SK-N-SH treated with all-trans-retinoic acid at 6 μM for 48 hours (cell line): ENCODE data around the gene PRICKLE1.

ENCODE experiments used
- ARNTL ChIP-seq: fragments of 450-650 bp; formaldehyde crosslinking; IDR thresholded peaks from 2 replicates; pipeline ENCODE4 v1.5.0; 2020; ENCODE audit warnings: low read depth, mild to moderate bottlenecking, moderate library complexity, borderline replicate concordance
- CREB5 ChIP-seq: fragments of 250-450 bp; sonication (Bioruptor Pico); IDR thresholded peaks from 2 replicates; pipeline ENCODE4 v1.5.1; 2020; ENCODE audit warnings: low read depth, mild to moderate bottlenecking, moderate library complexity
- CSDC2 ChIP-seq: fragments of 250-450 bp; sonication (Bioruptor Pico); IDR thresholded peaks from 2 replicates; pipeline ENCODE4 v1.5.0; 2020; ENCODE audit warnings: mild to moderate bottlenecking, moderate library complexity
- ESRRG ChIP-seq: fragments of 250-450 bp; sonication (Bioruptor Pico); IDR thresholded peaks from 2 replicates; pipeline ENCODE4 v1.6.1; 2021; ENCODE audit warnings: mild to moderate bottlenecking
- PPARA ChIP-seq: fragments of 250-450 bp; sonication (Bioruptor Pico); IDR thresholded peaks from 2 replicates; pipeline ENCODE4 v1.5.0; 2020; ENCODE audit warnings: mild to moderate bottlenecking, borderline replicate concordance
- RARB ChIP-seq: fragments of 250-450 bp; sonication (Bioruptor Pico); IDR thresholded peaks from 2 replicates; pipeline ENCODE4 v1.8.0; 2021; ENCODE audit warnings: mild to moderate bottlenecking, moderate library complexity
- TOX ChIP-seq: fragments of 250-450 bp; sonication (Bioruptor Pico); IDR thresholded peaks from 2 replicates; pipeline ENCODE4 v1.8.0; 2021; ENCODE audit warnings: mild to moderate bottlenecking, moderate library complexity, borderline replicate concordance
- ZFP3 ChIP-seq: fragments of 250-450 bp; sonication (Bioruptor Pico); IDR thresholded peaks from 2 replicates; pipeline ENCODE4 v1.5.0; 2020; ENCODE audit warnings: mild to moderate bottlenecking, moderate library complexity
- ZFP30 ChIP-seq: fragments of 450-650 bp; formaldehyde crosslinking; IDR thresholded peaks from 2 replicates; pipeline ENCODE4 v1.5.0; 2022; ENCODE audit warnings: mild to moderate bottlenecking, moderate library complexity
- ZNF565 ChIP-seq: fragments of 450-650 bp; formaldehyde crosslinking; conservative IDR thresholded peaks from 2 replicates; pipeline ENCODE4 v1.5.0; 2020; ENCODE audit warnings: low read depth, mild to moderate bottlenecking, moderate library complexity
- TF ChIP-seq, protein P1 (sequence below): fragments of 250-450 bp; sonication (Bioruptor Pico); IDR thresholded peaks from 2 replicates; pipeline ENCODE4 v1.8.0; 2020; ENCODE audit warnings: mild to moderate bottlenecking, moderate library complexity, borderline replicate concordance
- TF ChIP-seq, protein P2 (sequence below): fragments of 250-450 bp; sonication (Bioruptor Pico); IDR thresholded peaks from 2 replicates; pipeline ENCODE4 v1.5.0; 2020; ENCODE audit warnings: mild to moderate bottlenecking, moderate library complexity

DNA sequence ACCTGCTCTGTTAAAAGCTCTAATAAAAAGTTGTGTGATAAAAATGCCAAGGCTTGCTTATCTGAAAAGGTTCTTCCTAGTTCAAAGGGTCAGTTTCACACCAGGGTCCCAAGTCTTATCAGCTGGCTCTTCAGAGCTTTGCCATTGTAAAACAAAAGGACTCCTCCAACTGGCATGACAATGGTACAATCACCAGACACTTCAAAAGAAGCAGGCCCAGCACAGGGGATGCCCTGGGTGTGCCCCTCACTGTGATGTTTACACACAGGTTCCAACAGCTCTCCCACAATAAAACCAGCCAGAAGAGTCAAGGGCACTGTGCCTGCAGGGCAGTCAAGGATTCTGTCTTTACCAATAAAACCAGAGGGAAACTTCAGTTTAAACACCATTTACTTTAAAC, 78.7 kb downstream of the PRICKLE1 start:
- TF ChIP-seq, protein P1, sequence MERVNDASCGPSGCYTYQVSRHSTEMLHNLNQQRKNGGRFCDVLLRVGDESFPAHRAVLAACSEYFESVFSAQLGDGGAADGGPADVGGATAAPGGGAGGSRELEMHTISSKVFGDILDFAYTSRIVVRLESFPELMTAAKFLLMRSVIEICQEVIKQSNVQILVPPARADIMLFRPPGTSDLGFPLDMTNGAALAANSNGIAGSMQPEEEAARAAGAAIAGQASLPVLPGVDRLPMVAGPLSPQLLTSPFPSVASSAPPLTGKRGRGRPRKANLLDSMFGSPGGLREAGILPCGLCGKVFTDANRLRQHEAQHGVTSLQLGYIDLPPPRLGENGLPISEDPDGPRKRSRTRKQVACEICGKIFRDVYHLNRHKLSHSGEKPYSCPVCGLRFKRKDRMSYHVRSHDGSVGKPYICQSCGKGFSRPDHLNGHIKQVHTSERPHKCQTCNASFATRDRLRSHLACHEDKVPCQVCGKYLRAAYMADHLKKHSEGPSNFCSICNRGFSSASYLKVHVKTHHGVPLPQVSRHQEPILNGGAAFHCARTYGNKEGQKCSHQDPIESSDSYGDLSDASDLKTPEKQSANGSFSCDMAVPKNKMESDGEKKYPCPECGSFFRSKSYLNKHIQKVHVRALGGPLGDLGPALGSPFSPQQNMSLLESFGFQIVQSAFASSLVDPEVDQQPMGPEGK (CRISPR knock-in tag) = no peak
- no peak for TF ChIP-seq PPARA (CRISPR knock-in tag)
- no peak for TF ChIP-seq ARNTL (CRISPR knock-in tag)
- TF ChIP-seq, protein P2, sequence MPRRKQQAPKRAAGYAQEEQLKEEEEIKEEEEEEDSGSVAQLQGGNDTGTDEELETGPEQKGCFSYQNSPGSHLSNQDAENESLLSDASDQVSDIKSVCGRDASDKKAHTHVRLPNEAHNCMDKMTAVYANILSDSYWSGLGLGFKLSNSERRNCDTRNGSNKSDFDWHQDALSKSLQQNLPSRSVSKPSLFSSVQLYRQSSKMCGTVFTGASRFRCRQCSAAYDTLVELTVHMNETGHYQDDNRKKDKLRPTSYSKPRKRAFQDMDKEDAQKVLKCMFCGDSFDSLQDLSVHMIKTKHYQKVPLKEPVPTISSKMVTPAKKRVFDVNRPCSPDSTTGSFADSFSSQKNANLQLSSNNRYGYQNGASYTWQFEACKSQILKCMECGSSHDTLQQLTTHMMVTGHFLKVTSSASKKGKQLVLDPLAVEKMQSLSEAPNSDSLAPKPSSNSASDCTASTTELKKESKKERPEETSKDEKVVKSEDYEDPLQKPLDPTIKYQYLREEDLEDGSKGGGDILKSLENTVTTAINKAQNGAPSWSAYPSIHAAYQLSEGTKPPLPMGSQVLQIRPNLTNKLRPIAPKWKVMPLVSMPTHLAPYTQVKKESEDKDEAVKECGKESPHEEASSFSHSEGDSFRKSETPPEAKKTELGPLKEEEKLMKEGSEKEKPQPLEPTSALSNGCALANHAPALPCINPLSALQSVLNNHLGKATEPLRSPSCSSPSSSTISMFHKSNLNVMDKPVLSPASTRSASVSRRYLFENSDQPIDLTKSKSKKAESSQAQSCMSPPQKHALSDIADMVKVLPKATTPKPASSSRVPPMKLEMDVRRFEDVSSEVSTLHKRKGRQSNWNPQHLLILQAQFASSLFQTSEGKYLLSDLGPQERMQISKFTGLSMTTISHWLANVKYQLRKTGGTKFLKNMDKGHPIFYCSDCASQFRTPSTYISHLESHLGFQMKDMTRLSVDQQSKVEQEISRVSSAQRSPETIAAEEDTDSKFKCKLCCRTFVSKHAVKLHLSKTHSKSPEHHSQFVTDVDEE (CRISPR knock-in tag) = no peak
- TF ChIP-seq CREB5 (CRISPR knock-in tag) = no peak
- TF ChIP-seq ZNF565 (CRISPR knock-in tag) = no peak
- TF ChIP-seq TOX (CRISPR knock-in tag) = no peak
- TF ChIP-seq ZFP3 (CRISPR knock-in tag) = no peak
- TF ChIP-seq CSDC2 = no peak
- no peak for TF ChIP-seq RARB (CRISPR knock-in tag)
- TF ChIP-seq ZFP30 = no peak
- TF ChIP-seq ESRRG (CRISPR knock-in tag) = no peak
